Esophagus mucosa (tissue), 1 donor: ENCODE measurements around the gene SGIP1. TPM values are rescaled to one million over a fixed set of nuclear protein-coding genes. Genes with fewer than 3 reads are reported as not detected.

Experiments
- ATAC-seq: fragments of 200-7000 bp; cut with Tn5 transposase; one replicate; pipeline ENCODE4 v1.9.1; 2020
- total RNA-seq: library from RNA; stranded (reverse); gene quantifications from one replicate; pipeline ENCODE4 v1.2.4, GENCODE V29; 2023
- donor health status: DM: yes; HTN: yes; CAD: no.

The SGIP1 gene
- total RNA-seq, 1 donor from 2014 or later, result 1.4 TPM

DNA sequence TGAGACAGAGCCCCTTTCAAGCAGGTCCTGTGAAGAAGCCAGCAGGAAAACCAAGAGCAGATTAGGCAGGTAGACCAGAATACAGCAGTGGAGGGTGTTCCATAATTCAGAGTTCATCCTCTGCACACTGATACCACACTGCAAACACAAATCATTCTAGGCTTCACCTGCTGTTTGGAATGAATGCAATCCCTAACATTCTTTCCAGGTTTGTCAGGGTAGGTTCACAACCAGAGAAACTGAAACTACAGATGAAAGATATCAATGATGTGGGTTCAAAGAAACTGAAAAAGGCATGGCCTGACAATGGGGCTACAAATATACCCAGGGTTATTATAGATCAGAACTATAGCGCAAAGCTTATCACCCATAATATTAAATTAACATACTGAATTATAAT is 8.9 kb upstream of the SGIP1 start:
- no peak for ATAC-seq

- ATAC-seq, result no peak
Measured at GRCh38 chr1:66526036-66526435, 7.9 kb upstream of the SGIP1 start.

GRCh38 chr1:66526991-66527390 is 7.0 kb upstream of the SGIP1 start:
- ATAC-seq, result no peak

GRCh38 chr1:66527686-66528085 is 6.3 kb upstream of the SGIP1 start:
- no peak for ATAC-seq

DNA sequence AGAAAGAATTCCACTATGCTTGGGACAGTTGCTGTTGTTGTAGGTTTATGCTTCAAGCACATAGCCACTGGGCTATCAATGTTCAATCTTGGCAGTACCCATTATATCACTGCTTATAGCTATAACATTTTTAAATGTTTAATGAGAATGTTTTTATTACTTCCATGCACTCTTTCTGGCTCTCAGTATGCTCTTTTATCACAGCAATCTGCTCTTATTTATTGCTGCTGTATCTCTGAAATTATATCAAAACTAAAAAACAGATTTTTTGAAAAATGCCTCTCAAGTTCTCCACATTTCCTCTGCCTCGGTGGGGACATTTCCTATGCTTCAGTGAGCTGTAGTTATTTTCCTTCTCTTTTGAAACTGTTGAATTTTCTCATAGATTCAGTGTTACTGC is 5.4 kb upstream of the SGIP1 start:
- ATAC-seq, result no peak

GRCh38 chr1:66532214-66532613 is 1.7 kb upstream of the SGIP1 start:
- ATAC-seq, result no peak

GRCh38 chr1:66532798-66533783 is 862 bp upstream of the SGIP1 start:
- no peak for ATAC-seq

- no peak for ATAC-seq
Measured at GRCh38 chr1:66535061-66535460, 1.1 kb downstream of the SGIP1 start.

GRCh38 chr1:66535853-66536252 is 1.9 kb downstream of the SGIP1 start:
- no peak for ATAC-seq

GRCh38 chr1:66537718-66538117 is 3.8 kb downstream of the SGIP1 start:
- ATAC-seq, result no peak

DNA sequence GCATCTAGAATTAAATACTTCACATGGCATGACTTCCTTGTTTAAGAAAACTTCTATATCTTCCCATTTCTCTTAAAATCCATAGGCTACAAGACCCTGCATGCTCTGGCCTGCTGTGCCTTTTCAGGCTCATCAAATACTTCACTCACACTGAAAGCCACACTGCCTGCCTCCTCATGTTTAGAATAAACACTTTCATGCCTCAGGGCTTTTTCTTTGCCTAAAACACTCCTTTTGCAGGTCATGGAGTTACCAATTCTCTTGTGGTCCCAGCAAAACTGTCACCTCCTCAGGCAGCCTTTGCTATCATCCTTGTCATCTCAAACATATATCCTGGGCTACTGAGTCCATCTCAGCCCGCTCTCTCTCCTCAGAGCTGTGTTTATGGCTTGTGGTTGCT is 5.5 kb downstream of the SGIP1 start:
- ATAC-seq, result no peak

- ATAC-seq, result no peak
Measured at GRCh38 chr1:66540434-66541032, 6.6 kb downstream of the SGIP1 start.

GRCh38 chr1:66542314-66542713 is 8.4 kb downstream of the SGIP1 start:
- ATAC-seq, result no peak

GRCh38 chr1:66542811-66543767 is 9.1 kb downstream of the SGIP1 start:
- peak; percentile 56 for ATAC-seq

DNA sequence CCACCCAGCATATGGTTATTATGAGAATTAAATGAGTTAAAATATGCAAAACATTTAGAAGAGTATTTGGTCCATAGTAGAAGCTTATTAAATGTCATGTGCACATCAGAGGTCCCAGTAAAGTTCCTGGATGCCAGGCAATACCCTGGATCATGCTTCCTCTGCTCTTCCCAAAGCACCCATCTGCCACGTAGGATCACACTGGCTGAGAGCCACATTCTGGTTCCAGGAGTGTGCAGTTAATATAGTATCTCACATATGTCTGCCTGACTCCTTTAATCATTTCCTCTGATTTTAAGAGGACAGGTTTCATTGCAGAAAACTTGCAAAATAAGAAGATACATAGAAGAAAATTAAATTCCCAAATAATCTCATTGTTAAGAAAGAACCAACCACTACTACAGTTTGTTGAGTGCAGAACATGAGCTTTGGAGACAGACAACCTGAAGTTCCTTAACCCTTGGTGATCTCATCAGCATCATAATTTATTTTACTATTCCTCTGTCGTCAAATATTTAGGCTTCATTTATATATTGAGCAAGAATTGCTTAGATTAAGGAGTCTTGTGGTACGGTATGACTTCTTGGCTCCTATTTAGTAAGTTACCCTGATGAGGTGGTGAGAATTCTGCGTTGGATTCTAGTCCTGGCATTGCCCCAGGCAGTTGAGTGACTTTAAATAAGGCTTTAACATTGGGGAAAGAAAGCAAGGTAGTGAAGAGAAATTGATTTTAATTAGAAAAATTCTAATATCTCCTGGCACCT is 12.3 kb downstream of the SGIP1 start:
- ATAC-seq, result no peak

GRCh38 chr1:66549017-66549416 is 15.1 kb downstream of the SGIP1 start:
- ATAC-seq, result no peak

DNA sequence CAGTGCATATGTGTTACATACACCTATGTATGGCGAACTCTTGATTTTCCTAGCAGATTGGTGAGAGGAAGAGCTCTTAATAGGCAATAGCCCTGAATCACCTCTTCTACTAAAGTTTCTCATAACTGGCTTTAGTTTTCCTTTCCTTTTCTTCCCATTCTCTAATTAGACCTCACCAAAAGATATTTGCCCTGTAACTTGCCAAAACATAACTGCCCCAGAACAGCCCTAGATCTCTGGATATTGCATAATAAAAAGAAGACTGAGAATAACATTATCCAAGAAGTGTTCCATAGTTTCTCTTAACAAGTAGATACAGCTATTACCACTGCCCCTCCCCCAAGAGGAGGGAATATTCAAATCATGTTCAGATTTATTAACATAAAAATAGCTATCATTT is 16.3 kb downstream of the SGIP1 start:
- no peak for ATAC-seq

DNA sequence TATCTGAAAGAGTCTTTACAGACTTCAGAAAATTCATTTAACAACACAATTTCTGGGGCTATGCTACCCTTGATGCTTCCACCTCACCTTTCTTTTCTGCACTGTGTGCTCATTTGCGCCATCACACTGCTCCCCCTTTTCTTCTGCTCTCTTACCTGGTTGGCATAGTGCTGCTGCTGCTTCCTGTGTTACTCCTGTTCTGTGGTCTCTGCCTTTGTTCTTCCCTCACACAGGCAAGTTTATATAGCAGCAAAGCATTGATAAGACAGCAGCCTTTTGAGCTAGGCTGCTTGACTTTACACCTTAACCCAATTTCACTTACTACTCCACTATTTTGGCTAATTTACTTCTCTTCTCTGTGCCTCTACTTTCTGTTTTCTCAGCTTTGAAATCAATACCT is 18.3 kb downstream of the SGIP1 start:
- ATAC-seq, result no peak

DNA sequence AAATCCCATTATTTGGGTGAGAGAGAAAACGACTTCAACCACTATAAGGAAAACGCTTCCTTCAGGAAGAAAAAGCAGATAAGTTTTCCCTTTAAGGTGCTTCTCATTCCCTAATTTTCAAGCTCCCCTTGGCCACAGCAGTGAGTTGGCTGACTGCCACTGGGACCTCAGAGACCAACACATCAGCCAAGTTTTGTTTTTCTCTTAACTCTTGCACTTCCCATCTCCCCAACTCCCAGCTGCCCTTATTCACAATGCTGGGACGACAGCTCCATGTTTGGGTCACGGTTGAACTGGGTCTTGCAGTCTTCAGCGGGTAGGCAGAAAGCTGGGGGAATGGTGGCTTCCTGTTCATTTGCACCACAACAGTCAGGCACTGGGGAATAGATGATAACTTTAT is 18.9 kb downstream of the SGIP1 start:
- ATAC-seq, result no peak

DNA sequence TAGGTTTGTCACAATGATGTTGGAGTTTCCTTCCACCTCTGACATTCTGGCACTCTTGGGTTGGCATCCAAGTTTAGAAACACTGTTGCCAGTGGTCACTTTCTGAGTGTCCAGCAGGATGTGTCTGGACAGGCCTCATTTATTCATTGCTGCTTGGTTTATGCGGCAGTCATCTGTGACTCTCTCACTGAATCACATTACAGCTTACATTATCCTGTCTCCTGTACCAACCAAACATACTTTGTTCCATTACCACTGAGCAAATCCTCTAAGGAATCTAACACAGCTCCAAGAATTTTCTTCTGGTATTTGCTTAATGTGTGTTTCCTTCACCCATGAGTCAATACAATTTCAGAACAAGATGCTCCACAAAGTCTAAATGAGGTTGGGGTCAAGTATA is 19.9 kb downstream of the SGIP1 start:
- no peak for ATAC-seq

DNA sequence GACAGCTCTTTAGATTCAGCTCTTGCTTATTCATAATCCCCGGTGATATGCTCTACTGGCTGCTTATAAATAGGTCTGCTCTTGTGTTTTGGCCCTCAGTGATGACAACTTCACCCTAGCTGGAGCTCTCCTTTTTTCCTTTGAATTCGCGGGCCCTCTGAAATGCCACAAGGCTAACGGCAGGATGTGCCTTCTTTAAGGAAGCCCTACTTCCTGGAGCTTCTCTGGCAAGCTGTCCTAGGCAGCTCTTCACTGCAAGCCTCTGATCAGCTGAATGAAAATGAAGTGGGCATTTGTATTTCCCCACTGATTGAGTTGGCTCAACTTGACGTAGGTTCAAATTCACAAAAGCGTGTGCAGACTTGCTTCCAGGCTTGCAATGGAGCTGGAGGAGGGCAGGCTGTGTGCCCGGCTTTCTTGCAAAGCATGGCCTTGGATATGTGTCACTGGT is 22.2 kb downstream of the SGIP1 start:
- ATAC-seq, result no peak

DNA sequence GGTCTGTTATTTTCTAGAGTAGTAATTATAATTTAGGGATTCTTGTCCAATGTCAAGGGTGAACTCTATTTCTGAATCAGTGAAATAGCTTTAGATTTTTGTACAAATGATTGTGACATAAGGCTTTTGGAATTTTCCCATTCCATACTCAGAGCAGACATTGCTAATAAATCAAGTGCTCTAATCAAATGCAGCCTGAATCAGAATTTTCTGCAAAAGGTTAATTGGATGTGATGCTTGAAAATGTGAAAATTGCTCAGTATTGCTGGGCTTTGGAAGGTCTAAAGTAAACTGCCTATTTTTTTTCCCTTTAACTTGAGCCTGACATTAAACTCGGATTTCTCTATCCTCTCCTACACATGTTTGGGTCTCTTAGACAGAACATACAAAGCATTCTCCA is 23.2 kb downstream of the SGIP1 start:
- ATAC-seq, result no peak
